ENCODE results near the gene TTC7B. TPM values are rescaled to one million over a fixed set of nuclear protein-coding genes. Genes with fewer than 3 reads are reported as not detected.
A peak's percentile ranks its signal among the peaks of the same experiment; 100 is the strongest.

The TTC7B gene
- total and polyA plus RNA-seq, 9 donors = 17.6 to 44.7 (median 38.0) TPM

DNA sequence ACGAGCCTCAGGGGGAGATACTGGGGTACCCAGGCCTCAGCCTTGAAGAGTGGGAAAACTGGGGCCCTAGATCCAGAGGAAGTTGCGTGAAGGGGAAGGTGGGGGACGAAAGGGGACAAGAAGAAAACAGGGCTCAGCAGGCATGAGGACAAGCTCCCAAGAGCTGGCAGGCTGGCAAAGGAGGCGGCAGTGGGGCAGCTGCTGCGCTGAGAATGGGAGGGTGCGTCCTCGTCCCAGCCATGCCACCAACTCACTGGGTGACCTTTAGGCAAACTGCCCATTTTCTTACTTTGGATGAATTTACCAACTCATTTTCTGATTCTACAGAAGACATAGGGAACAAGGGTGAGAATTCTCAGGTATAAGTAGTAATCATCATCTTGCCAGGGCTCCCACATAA is 133.6 kb downstream of the TTC7B start:
- Histone ChIP-seq H3K27ac (ENCODE audit: low read length) (no peak overlapping the region), H3K4me1 (ENCODE audit: control insufficient read depth, insufficient read depth, low read length) (no peaks in the 10 kb centered on the region), H3K4me3 (ENCODE audit: low read length) (no peak overlapping the region), H3K9me3 (replicated peaks; ENCODE audit: control insufficient read depth, low read depth, low read length) (no peaks in the 10 kb centered on the region), H3K36me3 (ENCODE audit: control insufficient read depth, insufficient read depth, low read length) (peaks cover 5% of the 10 kb centered on the region), H3K27me3 (ENCODE audit: control insufficient read depth, insufficient read depth, low read length) (no peaks in the 10 kb centered on the region)
- DNase-seq = no peak
- WGBS (ENCODE audit: insufficient coverage) = 100% methylated on average over 1 of the region's 7 CpGs

DNA sequence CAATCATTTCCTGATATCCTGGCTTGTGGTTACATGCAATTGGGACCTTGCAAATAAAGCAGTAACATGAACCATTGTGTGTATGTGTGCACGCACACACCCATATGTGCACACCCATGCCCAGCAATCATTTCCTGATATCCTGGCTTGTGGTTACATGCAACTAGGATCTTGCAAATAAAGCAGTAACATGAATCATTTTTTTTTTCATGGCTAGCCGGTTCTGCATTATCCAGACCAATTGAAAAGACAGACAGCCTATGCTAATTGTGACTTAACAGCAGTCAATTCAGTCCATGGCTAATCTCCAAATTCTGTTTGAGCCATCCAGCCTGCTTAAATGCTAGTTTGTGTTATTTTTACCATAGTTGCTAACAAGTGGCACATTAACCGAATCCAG is 134.3 kb downstream of the TTC7B start:
- no peak for DNase-seq
- Histone ChIP-seq H3K27ac (ENCODE audit: low read length) (no peak overlapping the region), H3K27me3 (ENCODE audit: control insufficient read depth, insufficient read depth, low read length) (no peaks in the 10 kb centered on the region), H3K4me3 (ENCODE audit: low read length) (no peak overlapping the region), H3K36me3 (ENCODE audit: control insufficient read depth, insufficient read depth, low read length) (peaks cover 5% of the 10 kb centered on the region), H3K9me3 (replicated peaks; ENCODE audit: control insufficient read depth, low read depth, low read length) (no peaks in the 10 kb centered on the region), H3K4me1 (ENCODE audit: control insufficient read depth, insufficient read depth, low read length) (peaks cover 2% of the 10 kb centered on the region)
- no CpG with 5 or more reads among the region's 3 CpGs for WGBS (ENCODE audit: insufficient coverage)

DNA sequence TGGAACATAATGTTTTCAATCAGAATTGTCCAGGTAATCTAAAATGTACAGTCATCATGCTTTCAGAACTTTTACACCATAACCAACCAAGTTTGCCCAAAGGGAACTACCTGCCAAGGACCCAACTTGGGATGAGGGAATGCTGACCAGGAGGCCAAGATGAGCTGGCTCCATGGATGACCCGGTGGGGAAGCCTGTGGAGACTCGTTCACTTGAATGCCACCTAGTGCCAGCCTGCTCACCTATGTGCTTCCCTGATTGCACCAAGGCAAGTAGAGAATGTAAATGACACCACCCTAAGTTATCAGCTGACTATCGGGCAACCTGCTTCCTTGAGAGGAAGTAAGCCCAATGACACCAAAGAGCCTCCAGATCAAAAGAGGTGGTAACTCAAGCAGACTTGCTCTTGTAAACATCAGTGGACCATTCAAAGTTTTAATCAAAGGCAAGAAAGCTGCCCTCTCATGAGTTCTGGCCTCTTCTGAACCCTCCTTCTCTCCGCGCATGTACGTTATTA is 137.3 kb downstream of the TTC7B start:
- Histone ChIP-seq H3K36me3 (ENCODE audit: control insufficient read depth, insufficient read depth, low read length) (peaks cover 16% of the 10 kb centered on the region), H3K9me3 (replicated peaks; ENCODE audit: control insufficient read depth, low read depth, low read length) (no peaks in the 10 kb centered on the region), H3K4me3 (ENCODE audit: low read length) (no peak overlapping the region), H3K27me3 (ENCODE audit: control insufficient read depth, insufficient read depth, low read length) (no peaks in the 10 kb centered on the region), H3K27ac (ENCODE audit: low read length) (no peak overlapping the region), H3K4me1 (ENCODE audit: control insufficient read depth, insufficient read depth, low read length) (peaks cover 15% of the 10 kb centered on the region)
- no peak for DNase-seq
- 100% methylated on average over 2 of the region's 6 CpGs for WGBS (ENCODE audit: insufficient coverage)

DNA sequence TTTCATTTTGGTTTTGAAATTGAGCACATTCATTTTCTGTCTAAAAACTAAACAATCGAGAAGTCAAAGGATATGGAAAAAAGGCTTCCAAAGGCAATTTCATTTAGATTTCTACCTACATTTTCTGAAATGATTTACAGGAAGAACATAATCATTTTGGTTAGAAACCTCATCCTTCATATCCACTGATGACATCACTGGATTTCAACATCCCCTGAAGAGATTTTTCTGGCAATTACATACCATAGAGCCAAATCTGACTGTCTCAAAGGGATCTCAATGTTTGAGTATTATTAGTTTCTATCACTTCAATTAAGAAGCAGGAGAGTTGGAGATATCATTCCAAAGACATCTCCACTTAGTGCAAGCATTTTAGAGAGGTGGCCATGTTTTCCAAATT is 137.8 kb downstream of the TTC7B start:
- no CpG with 5 or more reads among the region's 1 CpG for whole genome bisulfite sequencing (ENCODE audit: insufficient coverage)
- Histone ChIP-seq H3K4me3 (ENCODE audit: low read length) (no peak overlapping the region), H3K36me3 (ENCODE audit: control insufficient read depth, insufficient read depth, low read length) (peaks cover 13% of the 10 kb centered on the region), H3K27ac (ENCODE audit: low read length) (no peak overlapping the region), H3K4me1 (ENCODE audit: control insufficient read depth, insufficient read depth, low read length) (peaks cover 15% of the 10 kb centered on the region), H3K27me3 (ENCODE audit: control insufficient read depth, insufficient read depth, low read length) (no peaks in the 10 kb centered on the region), H3K9me3 (replicated peaks; ENCODE audit: control insufficient read depth, low read depth, low read length) (no peaks in the 10 kb centered on the region)
- DNase-seq = no peak

DNA sequence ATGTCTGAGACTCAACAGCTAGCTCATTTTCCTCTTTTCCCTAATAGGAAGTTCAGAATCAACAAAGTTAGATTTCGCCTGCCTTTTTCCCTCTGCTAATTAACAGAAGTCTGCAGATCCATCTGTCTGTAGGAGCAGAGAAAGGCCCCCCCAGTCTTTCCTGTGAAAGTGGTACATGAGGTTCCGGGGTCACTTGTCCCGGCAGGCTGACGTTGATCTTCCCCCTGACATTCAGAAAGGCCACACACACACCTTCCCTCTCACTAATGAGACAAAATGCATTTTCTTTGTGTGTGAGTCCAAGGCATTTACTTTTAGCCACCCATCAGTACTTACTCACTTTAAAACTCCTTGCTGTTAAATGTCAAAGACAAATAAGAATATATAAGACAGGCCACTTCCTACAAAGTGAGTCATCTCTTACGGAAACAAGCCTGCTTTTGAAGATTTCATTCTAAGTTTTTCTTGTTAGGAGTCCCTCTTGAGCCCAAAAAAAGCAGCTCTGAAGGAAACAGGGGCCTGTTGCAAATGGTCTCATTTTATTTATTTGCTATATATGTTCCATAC is 138.7 kb downstream of the TTC7B start:
- 40% methylated on average over 2 of the region's 5 CpGs for WGBS (ENCODE audit: insufficient coverage)
- Histone ChIP-seq H3K9me3 (replicated peaks; ENCODE audit: control insufficient read depth, low read depth, low read length) (no peaks in the 10 kb centered on the region), H3K4me3 (ENCODE audit: low read length) (no peak overlapping the region), H3K27me3 (ENCODE audit: control insufficient read depth, insufficient read depth, low read length) (no peaks in the 10 kb centered on the region), H3K4me1 (ENCODE audit: control insufficient read depth, insufficient read depth, low read length) (peaks cover 15% of the 10 kb centered on the region), H3K27ac (ENCODE audit: low read length) (peak overlapping the region; percentile 73), H3K36me3 (ENCODE audit: control insufficient read depth, insufficient read depth, low read length) (peaks cover 14% of the 10 kb centered on the region)
- DNase-seq = peak; percentile 65

DNA sequence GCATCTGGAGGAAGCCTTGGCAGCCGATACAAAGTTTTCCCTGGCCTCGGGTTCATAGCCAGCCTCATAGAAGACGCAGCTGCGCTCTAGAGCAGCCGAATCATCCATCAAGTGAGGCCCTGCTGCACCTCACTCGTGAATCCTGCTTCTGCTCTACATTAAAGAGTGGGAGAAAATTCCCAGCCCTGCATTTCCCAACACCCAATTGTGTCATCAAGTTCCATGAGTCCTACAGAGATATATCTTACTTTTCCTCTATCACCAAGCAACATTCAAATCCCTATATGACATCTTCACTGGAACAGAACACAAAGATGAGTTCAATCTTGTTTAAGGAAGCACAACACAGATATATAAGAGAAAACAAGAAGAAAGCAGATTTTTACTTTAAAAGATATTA is 139.3 kb downstream of the TTC7B start:
- H3K27ac ChIP-seq (ENCODE audit: low read length) = peak overlapping the region; percentile 73
- H3K9me3 ChIP-seq (replicated peaks; ENCODE audit: control insufficient read depth, low read depth, low read length) = no peaks in the 10 kb centered on the region
- peaks cover 15% of the 10 kb centered on the region for H3K4me1 ChIP-seq (ENCODE audit: control insufficient read depth, insufficient read depth, low read length)
- H3K4me3 ChIP-seq (ENCODE audit: low read length) = no peak overlapping the region
- H3K27me3 ChIP-seq (ENCODE audit: control insufficient read depth, insufficient read depth, low read length) = no peaks in the 10 kb centered on the region
- DNase-seq = peak; percentile 84
- 57% methylated on average over 1 of the region's 6 CpGs for WGBS (ENCODE audit: insufficient coverage)
- H3K36me3 ChIP-seq (ENCODE audit: control insufficient read depth, insufficient read depth, low read length) = peaks cover 17% of the 10 kb centered on the region

DNA sequence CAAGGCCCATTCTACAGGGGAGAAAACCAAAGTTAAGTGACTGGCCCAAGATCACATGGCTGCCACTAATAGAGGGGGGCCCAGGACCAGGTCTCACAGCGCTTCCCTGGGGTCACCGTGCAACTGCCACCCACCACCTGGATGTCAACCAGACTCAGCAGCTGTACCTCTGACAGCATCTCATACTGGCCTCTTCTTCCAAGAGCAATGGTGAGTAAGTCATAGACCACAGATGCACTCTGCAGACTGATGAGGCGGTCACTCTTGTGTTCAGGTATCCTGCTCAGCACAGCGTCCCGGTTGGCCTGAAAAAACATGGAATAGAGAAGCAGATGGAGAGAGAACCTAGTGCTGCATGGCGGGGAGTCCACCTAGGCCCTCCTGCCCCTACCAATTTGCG is 139.9 kb downstream of the TTC7B start:
- 93% methylated on average over 3 of the region's 7 CpGs for WGBS (ENCODE audit: insufficient coverage)
- H3K4me1 ChIP-seq (ENCODE audit: control insufficient read depth, insufficient read depth, low read length) = peaks cover 17% of the 10 kb centered on the region
- no peak for DNase-seq

DNA sequence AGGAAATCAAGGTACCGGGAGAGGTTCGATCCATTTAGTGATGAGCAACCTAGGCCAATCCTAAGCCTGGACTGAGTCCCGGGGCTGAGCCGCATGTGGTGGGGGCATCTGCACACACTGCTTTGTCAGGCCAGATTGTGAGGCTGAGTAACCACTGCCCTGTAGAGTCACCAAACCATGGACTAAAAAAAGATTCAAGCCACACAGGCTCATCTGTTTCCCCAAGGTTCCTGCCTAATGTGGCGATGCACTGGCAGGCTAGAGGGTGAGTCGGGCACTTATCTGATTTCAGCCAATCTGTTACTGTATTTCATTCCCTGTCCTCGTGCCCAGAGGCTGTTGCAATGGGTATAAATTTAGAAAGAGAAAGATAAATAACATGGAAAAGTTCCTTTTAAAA is 140.8 kb downstream of the TTC7B start:
- Histone ChIP-seq H3K4me1 (ENCODE audit: control insufficient read depth, insufficient read depth, low read length) (peaks cover 17% of the 10 kb centered on the region), H3K36me3 (ENCODE audit: control insufficient read depth, insufficient read depth, low read length) (peaks cover 28% of the 10 kb centered on the region), H3K27me3 (ENCODE audit: control insufficient read depth, insufficient read depth, low read length) (no peaks in the 10 kb centered on the region), H3K27ac (ENCODE audit: low read length) (no peak overlapping the region), H3K9me3 (replicated peaks; ENCODE audit: control insufficient read depth, low read depth, low read length) (no peaks in the 10 kb centered on the region), H3K4me3 (ENCODE audit: low read length) (no peak overlapping the region)
- DNase-seq = no peak
- 92% methylated on average over 4 of the region's 7 CpGs for WGBS (ENCODE audit: insufficient coverage)

More for the DNA sequence above, 139.9 kb downstream of the TTC7B start:
- Histone ChIP-seq H3K9me3 (replicated peaks; ENCODE audit: control insufficient read depth, low read depth, low read length) (no peaks in the 10 kb centered on the region), H3K36me3 (ENCODE audit: control insufficient read depth, insufficient read depth, low read length) (peaks cover 21% of the 10 kb centered on the region), H3K27me3 (ENCODE audit: control insufficient read depth, insufficient read depth, low read length) (no peaks in the 10 kb centered on the region), H3K4me3 (ENCODE audit: low read length) (no peak overlapping the region), H3K27ac (ENCODE audit: low read length) (peak overlapping the region; percentile 73)

DNA sequence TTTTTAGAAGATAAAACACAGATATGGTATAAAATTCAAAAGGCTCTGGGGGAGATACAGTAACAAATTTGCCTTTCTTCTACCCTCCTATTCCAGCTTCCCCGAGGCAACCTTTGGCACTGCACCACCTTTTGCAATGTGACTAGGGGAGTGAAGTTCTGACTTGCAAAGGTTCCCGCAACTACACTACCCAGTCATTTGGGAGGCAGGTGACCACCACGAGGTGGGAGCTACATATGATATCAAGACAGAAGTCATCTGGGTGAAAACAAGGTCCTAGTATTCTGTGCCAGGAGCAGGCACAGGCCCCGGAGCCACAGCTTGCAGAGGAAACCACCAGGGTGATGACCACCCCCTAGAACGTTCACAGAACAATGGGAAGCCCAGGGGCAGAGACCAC is 141.5 kb downstream of the TTC7B start:
- Histone ChIP-seq H3K4me1 (ENCODE audit: control insufficient read depth, insufficient read depth, low read length) (peaks cover 17% of the 10 kb centered on the region), H3K36me3 (ENCODE audit: control insufficient read depth, insufficient read depth, low read length) (peaks cover 28% of the 10 kb centered on the region), H3K27me3 (ENCODE audit: control insufficient read depth, insufficient read depth, low read length) (no peaks in the 10 kb centered on the region), H3K4me3 (ENCODE audit: low read length) (no peak overlapping the region), H3K9me3 (replicated peaks; ENCODE audit: control insufficient read depth, low read depth, low read length) (no peaks in the 10 kb centered on the region), H3K27ac (ENCODE audit: low read length) (no peak overlapping the region)
- no peak for DNase-seq
- 100% methylated on average over 1 of the region's 5 CpGs for WGBS (ENCODE audit: insufficient coverage)

DNA sequence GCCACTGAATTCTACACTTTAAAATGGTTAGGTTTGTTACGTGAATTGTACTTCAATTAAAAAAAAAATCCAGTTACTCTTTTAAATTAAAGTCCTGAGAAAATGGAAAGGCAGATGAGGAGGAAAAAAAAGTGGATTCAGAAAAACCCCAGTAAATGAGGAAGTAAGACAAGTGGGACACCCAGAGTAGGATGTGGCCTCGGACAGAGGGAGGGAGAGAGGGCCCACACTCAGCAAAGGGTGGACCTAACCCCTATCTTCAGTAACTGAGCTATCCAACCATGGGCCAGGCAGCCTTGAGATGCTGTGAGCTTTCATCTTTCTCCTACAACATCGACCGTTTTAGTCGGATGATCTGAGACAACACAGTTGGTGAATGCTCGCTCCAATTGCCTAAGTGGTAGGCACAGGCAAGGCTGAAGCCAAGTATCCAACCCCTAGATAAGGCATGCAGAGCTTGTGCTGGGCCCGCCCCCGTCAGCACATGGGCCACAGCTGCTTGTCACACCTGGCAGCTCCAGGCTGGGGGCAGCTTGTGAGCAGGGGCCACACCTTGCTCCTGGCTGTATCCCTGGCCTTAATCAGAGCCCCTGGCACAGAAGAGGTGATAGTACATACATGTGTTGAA is 142.1 kb downstream of the TTC7B start:
- Histone ChIP-seq H3K36me3 (ENCODE audit: control insufficient read depth, insufficient read depth, low read length) (peaks cover 28% of the 10 kb centered on the region), H3K4me3 (ENCODE audit: low read length) (no peak overlapping the region), H3K4me1 (ENCODE audit: control insufficient read depth, insufficient read depth, low read length) (peaks cover 17% of the 10 kb centered on the region), H3K9me3 (replicated peaks; ENCODE audit: control insufficient read depth, low read depth, low read length) (no peaks in the 10 kb centered on the region), H3K27ac (ENCODE audit: low read length) (no peak overlapping the region), H3K27me3 (ENCODE audit: control insufficient read depth, insufficient read depth, low read length) (no peaks in the 10 kb centered on the region)
- DNase-seq = no peak
- 92% methylated on average over 4 of the region's 8 CpGs for whole genome bisulfite sequencing (ENCODE audit: insufficient coverage)
